Colonic mucosa (tissue), 4 donors: ENCODE data around the gene CERS6. TPM values are rescaled to one million over a fixed set of nuclear protein-coding genes. Genes with fewer than 3 reads are reported as not detected.
"Not testable (repeated sequence)": the region's sequence is repeated elsewhere in the genome, so short reads cannot be mapped to it uniquely, and the experiment has no call there.

Experiments
- DNase-seq: peaks from one replicate; pipeline ENCODE4 v3.0.0-alpha.2; 2020
- H3K27ac ChIP-seq: fragments of 200-600 bp; one replicate; pipeline ENCODE4 v1.8.0; 2021
- H3K27me3 ChIP-seq: fragments of 200-600 bp; one replicate; pipeline ENCODE4 v1.8.0; 2021
- H3K36me3 ChIP-seq: fragments of 200-600 bp; one replicate; pipeline ENCODE4 v1.8.0; 2021
- H3K4me1 ChIP-seq: fragments of 200-600 bp; one replicate; pipeline ENCODE4 v1.8.0; 2021; ENCODE audit warnings: mild to moderate bottlenecking
- H3K4me3 ChIP-seq: fragments of 200-600 bp; one replicate; pipeline ENCODE4 v1.8.0; 2021
- H3K9ac ChIP-seq, 2 donors: one replicate each; pipeline ENCODE4 v1.7.0; 2013; ENCODE audit warnings: control low read depth in 2 of 2, low read depth in 2 of 2, low read length in 2 of 2
- H3K9me3 ChIP-seq: fragments of 200-600 bp; one replicate; pipeline ENCODE4 v1.8.0; 2021
- intact Hi-C: fragments of 100-400 bp; cut with DNase I; formaldehyde crosslinking; loops from one replicate; pipeline ENCODE4 v1.14.1; 2022
- total RNA-seq, 2 donors: library from RNA; stranded (reverse); fragmentation: NEBNext Ultra II Directional in 1 of 2; extraction: Animal tissue kit (Norgen Biotek cat#: 25700) in 1 of 2; gene quantifications; one replicate each; pipeline ENCODE4 v1.2.1, GENCODE V29; 2021
- TF ChIP-seq, protein P1 (sequence below): fragments of 200-600 bp; IDR thresholded peaks from one replicate; pipeline ENCODE4 v1.8.0; 2022; ENCODE audit warnings: antibody characterized with exemption, mild to moderate bottlenecking
- donor health status: healthy.
- donor health status: DM: no; HTN: no; CAD: no.
- donor health status: DM: no; HTN: no; CAD: no.

CERS6 gene
- total RNA-seq, 2 donors from 2014 or later = 56.7 to 75.9 TPM

DNA sequence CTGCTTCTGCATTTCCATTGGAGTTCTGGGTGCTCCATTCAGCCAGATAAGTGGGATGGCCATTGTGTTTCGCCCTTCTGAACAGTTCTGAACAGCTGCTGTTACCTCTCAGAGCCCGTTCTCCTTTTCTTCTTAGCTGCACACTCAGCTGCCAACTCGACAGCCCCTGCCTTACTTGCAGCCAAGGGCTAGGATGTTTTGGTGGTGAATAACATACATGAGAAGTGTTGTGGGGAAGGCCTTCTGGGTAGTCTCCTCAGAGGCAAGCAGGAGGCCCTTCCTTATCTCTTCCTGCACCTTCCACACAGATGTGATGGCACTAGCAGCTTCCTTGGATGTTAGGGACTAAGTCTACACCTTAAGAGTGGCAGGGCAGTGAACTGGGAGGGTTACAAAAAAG, 207.9 kb downstream of the CERS6 start:
- Histone ChIP-seq H3K4me1 (no peaks in the 10 kb centered on the region), H3K27ac (no peak overlapping the region), H3K27me3 (no peaks in the 10 kb centered on the region), H3K36me3 (no peaks in the 10 kb centered on the region), H3K9me3 (no peaks in the 10 kb centered on the region), H3K4me3 (no peak overlapping the region), H3K9ac (no peak overlapping the region)
- DNase-seq = no peak
- intact Hi-C loops = no loop called here
- TF ChIP-seq, protein P1, sequence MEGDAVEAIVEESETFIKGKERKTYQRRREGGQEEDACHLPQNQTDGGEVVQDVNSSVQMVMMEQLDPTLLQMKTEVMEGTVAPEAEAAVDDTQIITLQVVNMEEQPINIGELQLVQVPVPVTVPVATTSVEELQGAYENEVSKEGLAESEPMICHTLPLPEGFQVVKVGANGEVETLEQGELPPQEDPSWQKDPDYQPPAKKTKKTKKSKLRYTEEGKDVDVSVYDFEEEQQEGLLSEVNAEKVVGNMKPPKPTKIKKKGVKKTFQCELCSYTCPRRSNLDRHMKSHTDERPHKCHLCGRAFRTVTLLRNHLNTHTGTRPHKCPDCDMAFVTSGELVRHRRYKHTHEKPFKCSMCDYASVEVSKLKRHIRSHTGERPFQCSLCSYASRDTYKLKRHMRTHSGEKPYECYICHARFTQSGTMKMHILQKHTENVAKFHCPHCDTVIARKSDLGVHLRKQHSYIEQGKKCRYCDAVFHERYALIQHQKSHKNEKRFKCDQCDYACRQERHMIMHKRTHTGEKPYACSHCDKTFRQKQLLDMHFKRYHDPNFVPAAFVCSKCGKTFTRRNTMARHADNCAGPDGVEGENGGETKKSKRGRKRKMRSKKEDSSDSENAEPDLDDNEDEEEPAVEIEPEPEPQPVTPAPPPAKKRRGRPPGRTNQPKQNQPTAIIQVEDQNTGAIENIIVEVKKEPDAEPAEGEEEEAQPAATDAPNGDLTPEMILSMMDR = no peak

DNA sequence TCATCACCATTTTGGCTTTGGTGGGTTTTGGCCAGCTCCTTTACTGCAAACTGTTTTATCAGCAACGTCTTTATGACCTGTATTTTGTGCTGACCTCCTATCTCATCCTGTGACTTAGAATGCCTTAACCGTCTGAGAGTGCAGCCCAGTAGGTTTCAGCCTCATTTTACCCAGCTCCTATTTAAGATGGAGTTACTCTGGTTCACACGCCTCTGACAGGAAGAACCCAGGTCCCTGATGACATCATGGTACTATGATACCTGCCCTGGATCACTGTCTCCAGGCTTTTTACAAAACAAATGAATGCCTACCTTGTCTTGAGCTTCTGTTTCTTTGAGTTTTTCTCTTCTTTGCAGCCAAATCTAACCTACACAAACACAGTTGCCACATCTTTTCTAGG, 208.6 kb downstream of the CERS6 start:
- DNase-seq, H3K9ac ChIP-seq, H3K9me3 ChIP-seq, H3K4me1 ChIP-seq, intact Hi-C loops, H3K36me3 ChIP-seq, H3K4me3 ChIP-seq, H3K27me3 ChIP-seq, H3K27ac ChIP-seq: not testable (repeated sequence)

DNA sequence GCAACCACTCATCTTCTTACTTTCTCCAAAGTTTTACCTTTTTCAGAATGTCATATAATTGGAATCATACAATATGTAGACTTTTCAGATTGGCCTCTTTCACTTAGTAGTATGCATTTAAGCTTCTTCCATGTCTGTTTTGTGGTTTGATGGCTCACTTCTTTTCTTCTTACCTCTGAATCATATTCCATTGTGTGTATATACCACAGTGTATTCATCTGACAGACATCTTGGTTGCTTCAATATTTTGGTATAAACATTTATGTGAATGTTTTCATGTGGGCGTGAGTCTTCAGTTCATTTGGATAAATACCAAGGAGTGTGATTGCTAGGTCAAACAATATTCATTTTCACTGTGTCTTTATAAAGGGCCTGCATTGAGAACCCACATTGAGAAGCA, 210.3 kb downstream of the CERS6 start:
- TF ChIP-seq, protein P1 = no peak
- H3K27ac ChIP-seq = no peak overlapping the region
- H3K9me3 ChIP-seq = no peaks in the 10 kb centered on the region
- DNase-seq = no peak
- no peaks in the 10 kb centered on the region for H3K27me3 ChIP-seq
- H3K9ac ChIP-seq = no peak overlapping the region
- H3K36me3 ChIP-seq = no peaks in the 10 kb centered on the region
- no peak overlapping the region for H3K4me3 ChIP-seq
- no peaks in the 10 kb centered on the region for H3K4me1 ChIP-seq
- intact Hi-C loops = no loop called here

DNA sequence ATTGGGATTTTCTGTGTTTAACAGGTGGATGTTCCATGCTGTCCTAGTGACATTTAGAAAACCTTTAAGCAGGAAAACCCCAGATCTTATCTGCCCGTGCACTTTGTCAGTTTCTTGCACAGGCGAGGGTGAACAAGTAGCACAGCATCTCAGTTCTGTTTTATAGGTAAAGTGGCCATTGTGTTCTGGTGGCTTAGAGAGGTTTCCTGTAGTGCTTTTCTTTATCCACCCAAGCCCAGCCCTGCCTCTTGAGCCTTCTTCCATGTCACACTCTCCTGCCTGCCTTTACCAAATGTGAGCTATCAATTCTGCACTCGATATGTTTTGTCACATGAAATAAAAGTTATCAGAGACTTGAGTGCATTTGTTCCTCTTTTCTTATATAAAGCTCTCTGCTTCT, 211.1 kb downstream of the CERS6 start:
- H3K4me1 ChIP-seq = no peaks in the 10 kb centered on the region
- H3K27me3 ChIP-seq = no peaks in the 10 kb centered on the region
- no peak for DNase-seq
- H3K27ac ChIP-seq = no peak overlapping the region
- no peaks in the 10 kb centered on the region for H3K9me3 ChIP-seq
- H3K9ac ChIP-seq = no peak overlapping the region
- H3K4me3 ChIP-seq = no peak overlapping the region
- intact Hi-C loops = no loop called here
- TF ChIP-seq, protein P1 = no peak
- H3K36me3 ChIP-seq = no peaks in the 10 kb centered on the region

DNA sequence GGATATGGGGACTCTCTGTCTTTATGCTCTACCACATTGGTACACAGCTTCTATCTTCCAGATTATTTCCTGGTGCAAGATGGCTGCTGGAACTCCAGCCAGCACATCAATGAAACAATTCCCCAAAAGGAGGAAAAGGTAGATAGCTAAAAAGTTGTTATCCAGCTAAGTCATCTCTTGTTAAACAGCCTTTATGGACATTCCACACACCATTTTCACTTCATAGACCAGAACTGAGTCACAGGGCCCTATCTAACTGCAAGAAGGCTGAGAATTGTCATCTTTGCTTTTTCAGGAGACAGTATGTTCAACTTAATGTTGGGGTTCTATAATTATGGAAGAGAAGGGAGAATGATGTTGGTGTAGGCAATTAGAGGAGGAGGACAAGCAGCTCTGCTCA, 213.1 kb downstream of the CERS6 start:
- TF ChIP-seq, protein P1 = no peak
- H3K4me1 ChIP-seq = no peaks in the 10 kb centered on the region
- H3K36me3 ChIP-seq = no peaks in the 10 kb centered on the region
- H3K9me3 ChIP-seq = no peaks in the 10 kb centered on the region
- no peak overlapping the region for H3K9ac ChIP-seq
- H3K27me3 ChIP-seq = no peaks in the 10 kb centered on the region
- DNase-seq = no peak
- no peak overlapping the region for H3K27ac ChIP-seq
- intact Hi-C loops = no loop called here
- no peak overlapping the region for H3K4me3 ChIP-seq

DNA sequence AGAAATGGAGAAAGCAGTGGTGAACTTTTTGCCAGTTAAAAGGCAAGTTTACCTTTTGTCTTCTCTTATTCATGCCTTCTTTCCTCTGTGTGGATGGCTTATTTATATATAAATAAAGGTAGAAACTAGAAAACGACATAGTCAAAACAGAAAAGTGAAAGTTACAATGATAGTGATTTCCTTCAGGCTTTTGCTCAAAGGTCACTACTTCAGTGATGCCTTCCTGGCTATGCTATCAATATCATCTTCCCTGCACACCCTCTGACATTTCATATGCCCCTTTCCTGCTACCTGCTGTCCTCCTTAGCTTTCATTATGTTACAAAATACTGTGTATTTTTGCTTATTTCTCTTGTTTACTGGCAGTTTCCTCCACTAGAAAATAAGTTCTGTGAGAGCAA, 214.4 kb downstream of the CERS6 start:
- DNase-seq = no peak
- H3K27me3 ChIP-seq = no peaks in the 10 kb centered on the region
- no peak overlapping the region for H3K4me3 ChIP-seq
- no peaks in the 10 kb centered on the region for H3K36me3 ChIP-seq
- no peak overlapping the region for H3K9ac ChIP-seq
- H3K4me1 ChIP-seq = no peaks in the 10 kb centered on the region
- H3K9me3 ChIP-seq = no peaks in the 10 kb centered on the region
- intact Hi-C loops = no loop called here
- TF ChIP-seq, protein P1 = no peak
- no peak overlapping the region for H3K27ac ChIP-seq
